Fibroblast of skin of left quadriceps (primary cell): ENCODE results near the gene GBX2.

Experiments used
- DNase-seq, 2 experiments: peaks; one replicate each; pipeline ENCODE4 v3.0.0-alpha.2; 2013; ENCODE audit warnings: low read depth in 2 of 2

GBX2 gene

GRCh38 chr2:236168110-236169080, at the start of gene GBX2:
GBX2 (minus strand) TSS chr2:236168386; CDS start chr2:236167971, 415 bp downstream.
- no peak for DNase-seq

GRCh38 chr2:236217926-236218325, 49.7 kb upstream of the GBX2 start:
- DNase-seq, result no peak

DNA sequence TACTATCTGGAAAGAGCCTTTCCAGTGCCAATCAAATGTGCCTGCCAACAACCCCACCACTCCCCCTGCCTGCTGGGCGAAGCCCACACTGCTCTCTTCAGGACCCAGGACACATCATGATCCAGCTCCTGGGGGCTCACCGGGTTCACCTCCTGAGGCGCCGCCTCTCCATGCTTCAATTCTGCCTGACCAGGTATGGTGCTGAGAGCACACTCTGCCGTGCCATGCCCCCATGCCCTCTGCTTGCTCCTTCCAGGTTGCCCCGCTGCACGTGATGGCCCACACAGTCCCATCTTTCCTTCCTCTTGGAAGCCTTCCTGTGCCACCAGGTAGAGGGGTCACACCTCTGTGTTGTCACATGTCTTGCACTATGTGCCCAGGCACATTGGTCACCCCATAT, 48.5 kb upstream of the GBX2 start:
- DNase-seq, result no peak

DNA sequence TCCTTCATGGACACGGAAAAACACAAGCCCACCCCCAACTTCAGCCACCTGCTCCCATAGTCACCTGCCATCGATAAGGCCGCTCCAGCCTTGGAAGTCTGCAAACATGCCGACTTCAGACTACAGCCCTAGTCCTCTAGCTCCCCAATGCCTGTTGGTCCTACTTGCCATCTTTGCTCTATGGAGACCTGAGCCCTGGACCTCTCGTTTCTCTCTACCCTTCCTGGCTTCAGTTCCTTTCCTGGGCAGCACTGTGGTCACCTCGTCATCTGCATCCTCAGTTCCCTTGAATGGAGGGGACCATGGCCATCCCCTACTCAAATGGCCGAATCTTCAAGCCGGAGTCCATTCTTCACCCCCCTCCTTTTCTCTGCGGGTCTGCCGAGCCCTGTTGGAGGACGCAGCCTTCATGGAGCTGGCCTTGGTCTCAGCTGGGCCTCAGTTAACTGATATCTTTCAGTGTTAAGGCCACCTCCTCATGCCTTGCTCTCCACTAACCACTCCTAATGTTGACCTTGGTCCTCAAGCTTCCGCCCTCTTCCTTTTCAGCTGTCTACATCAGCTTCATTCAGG, 47.7 kb upstream of the GBX2 start:
- no peak for DNase-seq

GRCh38 chr2:236215196-236215595, 47.0 kb upstream of the GBX2 start:
- DNase-seq, result no peak

DNA sequence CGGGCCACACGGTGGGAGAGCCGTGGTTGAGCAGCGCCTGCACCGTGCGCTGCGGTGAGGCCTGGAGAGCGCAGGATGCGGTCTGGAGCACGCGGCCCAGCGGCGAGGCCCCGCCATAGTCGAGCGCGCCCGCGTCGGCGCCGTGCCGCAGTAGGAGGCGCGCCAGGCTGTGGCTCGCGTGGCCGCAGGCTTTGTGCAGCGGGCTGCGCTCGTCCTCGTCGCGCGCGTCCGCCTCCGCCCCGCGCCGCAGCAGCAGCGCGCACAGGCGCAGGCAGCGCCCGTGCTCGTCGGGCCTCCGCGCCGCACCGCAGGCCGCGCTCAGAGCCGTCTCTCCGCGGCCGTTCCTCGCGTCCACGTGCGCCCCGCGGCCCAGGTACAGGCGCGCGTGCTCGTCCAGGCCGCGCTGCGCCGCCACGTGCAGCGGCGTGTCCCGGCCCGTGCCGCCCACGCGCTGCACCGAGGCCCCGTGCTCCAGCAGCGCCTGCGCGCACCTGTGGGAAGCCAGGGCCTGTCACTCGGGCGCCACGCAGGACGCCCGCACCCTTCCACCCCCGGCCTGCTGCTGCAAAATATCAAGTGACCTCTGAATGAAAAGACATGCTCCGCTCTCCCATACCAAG, 46.3 kb upstream of the GBX2 start:
- DNase-seq, result no peak

GRCh38 chr2:236211296-236211695, 43.1 kb upstream of the GBX2 start:
- no peak for DNase-seq

GRCh38 chr2:236210536-236210935, 42.4 kb upstream of the GBX2 start:
- DNase-seq, result no peak

GRCh38 chr2:236209996-236210395, 41.8 kb upstream of the GBX2 start:
- no peak for DNase-seq

GRCh38 chr2:236209535-236209934, 41.3 kb upstream of the GBX2 start:
- no peak for DNase-seq

- no peak for DNase-seq
Observed at GRCh38 chr2:236208019-236208926, 40.1 kb upstream of the GBX2 start.

- DNase-seq, result no peak
Observed at GRCh38 chr2:236207472-236207871, 39.3 kb upstream of the GBX2 start.

GRCh38 chr2:236205867-236206645, 37.9 kb upstream of the GBX2 start:
- no peak for DNase-seq

DNA sequence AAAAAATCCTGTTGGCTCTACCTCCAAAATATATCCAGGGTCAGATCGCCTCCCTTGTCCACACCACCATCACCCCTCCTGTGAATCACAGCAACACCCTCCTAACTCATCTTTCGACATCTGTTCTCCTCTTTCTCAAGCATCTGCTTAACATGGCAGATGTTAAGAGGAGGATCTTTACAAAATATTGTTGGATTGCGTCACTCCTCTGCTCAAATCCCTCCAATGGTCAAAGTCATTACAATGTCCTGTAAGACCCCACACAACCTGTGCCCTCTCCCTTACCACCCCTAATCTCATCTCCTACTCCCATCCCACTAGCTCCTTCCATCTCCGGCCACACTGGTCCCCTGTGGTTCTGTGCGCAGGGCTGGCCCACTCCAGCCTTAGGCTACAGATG, 36.8 kb upstream of the GBX2 start:
- no peak for DNase-seq

- DNase-seq, result no peak
Observed at GRCh38 chr2:236200378-236200777, 32.2 kb upstream of the GBX2 start.

- no peak for DNase-seq
Observed at GRCh38 chr2:236196366-236196765, 28.2 kb upstream of the GBX2 start.

DNA sequence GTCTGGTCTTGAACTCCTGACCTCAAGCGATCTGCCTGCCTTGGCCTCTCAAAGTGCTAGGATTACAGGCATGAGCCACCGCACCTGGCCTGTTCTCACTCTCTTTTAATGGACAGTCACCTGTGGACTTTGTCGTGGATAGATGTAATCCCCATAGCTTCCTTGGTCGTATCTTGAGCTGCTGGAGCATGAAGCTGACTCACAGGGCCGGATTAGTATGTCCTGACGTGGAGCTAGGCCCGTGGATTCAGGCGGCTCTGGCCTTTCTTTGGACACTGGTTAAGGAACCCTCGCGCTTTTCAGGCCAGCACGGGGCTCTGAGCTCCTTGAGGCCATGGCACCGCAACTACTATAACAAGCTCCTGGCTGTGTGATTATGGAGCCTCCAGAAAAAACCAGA, 27.5 kb upstream of the GBX2 start:
- DNase-seq, result no peak

DNA sequence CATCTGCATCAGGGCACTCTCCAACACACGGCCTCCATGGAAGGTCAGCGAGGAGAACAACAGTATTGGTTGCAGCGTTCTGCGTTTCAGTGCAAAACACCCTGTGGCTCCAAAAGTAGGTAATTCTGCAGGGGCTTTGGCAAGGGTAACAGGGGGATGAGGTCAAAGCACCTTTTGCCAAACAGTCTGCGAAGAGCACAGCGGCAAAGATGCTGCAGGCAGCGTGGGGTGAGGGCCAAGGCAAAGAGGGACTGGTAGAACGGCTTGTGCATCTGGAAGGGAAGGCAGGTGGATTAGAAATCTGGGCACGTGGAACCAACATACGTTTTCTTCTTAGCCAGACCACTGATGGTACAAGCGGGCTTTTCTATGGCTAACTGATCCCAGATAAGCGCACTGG, 26.6 kb upstream of the GBX2 start:
- no peak for DNase-seq

GRCh38 chr2:236193026-236193425, 24.8 kb upstream of the GBX2 start:
- DNase-seq, result no peak

DNA sequence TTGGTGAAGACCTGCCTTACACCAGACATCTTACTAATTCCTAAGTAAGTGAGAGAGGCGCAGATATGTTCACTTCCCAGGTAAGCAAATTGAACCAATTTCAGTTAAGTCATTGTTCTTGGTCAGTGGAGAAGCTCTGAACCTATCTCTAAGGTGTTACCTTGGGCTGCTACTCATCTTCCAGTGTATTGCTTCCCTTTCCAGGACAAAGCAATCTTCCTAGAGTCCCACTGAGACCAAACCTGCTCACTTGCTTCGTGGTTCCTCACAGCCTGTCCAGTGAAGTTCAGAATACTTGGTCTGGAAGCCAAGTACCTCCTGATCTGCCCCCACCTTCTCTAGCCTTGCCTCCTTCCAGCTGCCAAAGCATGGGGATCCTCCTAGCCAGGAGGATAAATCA, 22.5 kb upstream of the GBX2 start:
- DNase-seq, result no peak

- no peak for DNase-seq
Observed at GRCh38 chr2:236184701-236185100, 16.5 kb upstream of the GBX2 start.
